ENCODE data around the gene CAPN2. TPM values are rescaled to one million over a fixed set of nuclear protein-coding genes. Genes with fewer than 3 reads are reported as not detected.

CAPN2 gene
- total RNA-seq, 4 donors from 2014 or later: 160 to 207 (median 177) TPM

DNA sequence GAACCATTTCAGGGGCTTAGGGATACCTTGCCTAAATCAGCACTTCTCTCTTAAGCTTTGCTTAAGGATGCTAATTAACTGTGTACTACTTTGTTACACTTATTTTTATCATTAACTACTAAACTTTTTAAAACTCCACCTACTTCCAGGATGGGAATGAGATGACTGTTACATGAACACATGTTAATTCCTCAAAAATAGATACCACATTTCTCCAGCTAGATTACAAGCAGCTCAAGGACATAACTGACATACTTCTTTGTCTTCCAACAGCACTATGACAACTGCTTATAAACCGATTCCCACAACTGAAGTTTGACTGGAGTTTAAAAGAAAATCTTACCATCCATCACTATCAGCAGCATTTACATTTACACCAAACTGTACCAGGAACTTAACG is 79.7 kb downstream of the CAPN2 start:
- TF ChIP-seq, protein P1, sequence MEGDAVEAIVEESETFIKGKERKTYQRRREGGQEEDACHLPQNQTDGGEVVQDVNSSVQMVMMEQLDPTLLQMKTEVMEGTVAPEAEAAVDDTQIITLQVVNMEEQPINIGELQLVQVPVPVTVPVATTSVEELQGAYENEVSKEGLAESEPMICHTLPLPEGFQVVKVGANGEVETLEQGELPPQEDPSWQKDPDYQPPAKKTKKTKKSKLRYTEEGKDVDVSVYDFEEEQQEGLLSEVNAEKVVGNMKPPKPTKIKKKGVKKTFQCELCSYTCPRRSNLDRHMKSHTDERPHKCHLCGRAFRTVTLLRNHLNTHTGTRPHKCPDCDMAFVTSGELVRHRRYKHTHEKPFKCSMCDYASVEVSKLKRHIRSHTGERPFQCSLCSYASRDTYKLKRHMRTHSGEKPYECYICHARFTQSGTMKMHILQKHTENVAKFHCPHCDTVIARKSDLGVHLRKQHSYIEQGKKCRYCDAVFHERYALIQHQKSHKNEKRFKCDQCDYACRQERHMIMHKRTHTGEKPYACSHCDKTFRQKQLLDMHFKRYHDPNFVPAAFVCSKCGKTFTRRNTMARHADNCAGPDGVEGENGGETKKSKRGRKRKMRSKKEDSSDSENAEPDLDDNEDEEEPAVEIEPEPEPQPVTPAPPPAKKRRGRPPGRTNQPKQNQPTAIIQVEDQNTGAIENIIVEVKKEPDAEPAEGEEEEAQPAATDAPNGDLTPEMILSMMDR (IDR thresholded peaks at IDR 0.05): no peak
- TF ChIP-seq EP300 (IDR thresholded peaks at IDR 0.05) (no peak), POLR2A (IDR thresholded peaks at IDR 0.05) (no peak)
- Histone ChIP-seq H3K36me3 (peaks cover 0 to 52% (median 7%) of the 10 kb centered on the region in 3 donors), H3K27ac (no peak overlapping the region), H3K4me1 (no peaks in the 10 kb centered on the region), H3K4me3 (no peak overlapping the region), H3K27me3 (no peaks in the 10 kb centered on the region), H3K9me3 (no peaks in the 10 kb centered on the region)
- DNase-seq (ENCODE audit: low spot score in 2 of 2): no peak
- WGBS, 2 donors: 76 to 77% methylated on average over 2 of the region's 2 CpGs

DNA sequence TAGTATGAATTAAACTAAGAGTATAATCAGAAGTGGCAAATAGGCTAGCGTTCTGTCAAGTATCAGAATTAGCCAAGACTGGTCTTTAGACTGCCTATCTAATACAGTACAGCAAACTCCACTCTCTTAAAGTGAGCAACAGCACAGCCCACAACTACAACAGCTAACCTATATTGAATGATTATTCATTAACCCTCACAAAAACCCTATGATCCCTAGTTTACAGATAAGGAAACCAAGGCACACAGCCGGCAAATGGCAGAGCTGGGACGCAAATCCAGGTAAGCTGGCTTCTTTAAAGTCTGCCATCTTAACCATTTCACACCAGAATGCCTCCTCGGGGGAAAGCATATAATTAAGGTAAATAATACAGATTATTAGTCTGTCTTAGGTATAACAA is 81.4 kb downstream of the CAPN2 start:
- H3K27ac ChIP-seq: no peak overlapping the region
- H3K36me3 ChIP-seq: peaks cover 0 to 52% (median 20%) of the 10 kb centered on the region in 3 donors
- TF ChIP-seq EP300 (IDR thresholded peaks at IDR 0.05): no peak
- no peak for TF ChIP-seq POLR2A (IDR thresholded peaks at IDR 0.05)
- TF ChIP-seq, protein P1 (IDR thresholded peaks at IDR 0.05): no peak
- no peaks in the 10 kb centered on the region for H3K4me1 ChIP-seq
- WGBS, 2 donors: 94 to 96% methylated on average over 4 of the region's 4 CpGs
- no peak for DNase-seq (ENCODE audit: low spot score in 2 of 2)
- no peaks in the 10 kb centered on the region for H3K9me3 ChIP-seq
- no peak overlapping the region for H3K4me3 ChIP-seq
- no peaks in the 10 kb centered on the region for H3K27me3 ChIP-seq

DNA sequence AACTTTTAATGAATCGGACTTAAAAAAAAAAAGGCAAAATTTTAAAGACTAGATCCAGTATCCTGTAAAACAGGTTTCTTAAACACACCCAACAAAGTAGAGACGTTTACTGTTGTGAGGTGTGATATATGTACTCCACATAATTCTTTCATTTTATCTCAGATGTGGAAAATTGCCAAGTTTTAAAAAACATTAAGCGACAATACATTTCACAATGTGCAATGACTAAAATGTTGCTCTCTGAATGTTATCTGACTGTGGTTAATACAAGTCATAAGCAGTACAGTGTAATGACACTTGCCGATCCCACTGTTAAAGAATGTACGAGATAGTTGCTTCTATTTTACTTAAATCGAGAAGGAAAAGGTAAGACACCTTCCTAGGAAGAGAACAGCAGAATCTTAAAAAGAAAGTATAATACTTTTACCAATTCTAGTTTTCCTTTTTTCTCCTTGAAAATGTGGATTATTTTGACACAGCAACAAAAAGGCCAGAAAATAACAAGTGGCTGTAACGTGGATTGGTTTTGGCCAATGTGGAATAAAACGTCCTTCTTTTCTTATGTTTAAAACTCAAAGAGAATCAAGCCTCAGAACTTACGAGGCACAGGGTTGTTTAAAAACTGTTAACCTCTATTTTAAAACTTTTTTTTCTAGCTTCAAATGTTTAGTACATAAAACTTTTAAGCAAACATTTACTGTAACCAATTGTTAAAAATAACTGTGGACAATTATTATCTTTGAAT is 82.0 kb downstream of the CAPN2 start:
- TF ChIP-seq, protein P1 (IDR thresholded peaks at IDR 0.05): no peak
- TF ChIP-seq EP300 (IDR thresholded peaks at IDR 0.05): no peak
- no peak for TF ChIP-seq POLR2A (IDR thresholded peaks at IDR 0.05)
- 87% methylated on average over 9 of the region's 9 CpGs for WGBS, 2 donors
- no peak for DNase-seq (ENCODE audit: low spot score in 2 of 2)
- H3K27ac ChIP-seq: no peak overlapping the region
- H3K4me3 ChIP-seq: no peak overlapping the region
- no peaks in the 10 kb centered on the region for H3K9me3 ChIP-seq
- H3K27me3 ChIP-seq: no peaks in the 10 kb centered on the region
- H3K4me1 ChIP-seq: no peaks in the 10 kb centered on the region
- peaks cover 0 to 56% (median 21%) of the 10 kb centered on the region in 3 donors for H3K36me3 ChIP-seq

DNA sequence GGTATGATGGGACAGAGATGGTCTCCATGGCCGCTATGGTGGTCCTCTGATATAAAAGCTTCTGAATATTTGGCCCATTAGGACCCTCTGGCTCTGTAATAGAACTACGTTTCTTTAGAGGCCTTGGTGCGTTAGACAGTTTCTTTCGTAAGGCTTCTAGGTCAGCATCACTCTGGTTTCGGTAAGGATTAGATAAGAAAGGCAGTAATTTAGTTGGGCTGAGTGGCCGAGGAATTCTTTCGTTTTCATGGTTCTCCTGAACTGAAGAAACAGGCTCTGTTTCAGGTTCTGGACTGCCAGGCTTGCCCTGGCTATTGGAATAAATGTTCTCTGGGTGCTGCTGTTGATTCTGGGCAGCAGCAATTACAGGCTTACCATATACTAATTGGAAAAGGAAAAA is 83.9 kb downstream of the CAPN2 start:
- Histone ChIP-seq H3K9me3 (no peaks in the 10 kb centered on the region), H3K4me3 (no peak overlapping the region), H3K4me1 (no peaks in the 10 kb centered on the region), H3K27ac (no peak overlapping the region), H3K27me3 (no peaks in the 10 kb centered on the region), H3K36me3 (peaks cover 4 to 73% (median 26%) of the 10 kb centered on the region in 3 donors)
- 95 to 96% methylated on average over 7 of the region's 7 CpGs for WGBS, 2 donors
- no peak for DNase-seq (ENCODE audit: low spot score in 2 of 2)
- TF ChIP-seq, protein P1 (IDR thresholded peaks at IDR 0.05): no peak
- TF ChIP-seq POLR2A (IDR thresholded peaks at IDR 0.05): no peak
- TF ChIP-seq EP300 (IDR thresholded peaks at IDR 0.05): no peak

DNA sequence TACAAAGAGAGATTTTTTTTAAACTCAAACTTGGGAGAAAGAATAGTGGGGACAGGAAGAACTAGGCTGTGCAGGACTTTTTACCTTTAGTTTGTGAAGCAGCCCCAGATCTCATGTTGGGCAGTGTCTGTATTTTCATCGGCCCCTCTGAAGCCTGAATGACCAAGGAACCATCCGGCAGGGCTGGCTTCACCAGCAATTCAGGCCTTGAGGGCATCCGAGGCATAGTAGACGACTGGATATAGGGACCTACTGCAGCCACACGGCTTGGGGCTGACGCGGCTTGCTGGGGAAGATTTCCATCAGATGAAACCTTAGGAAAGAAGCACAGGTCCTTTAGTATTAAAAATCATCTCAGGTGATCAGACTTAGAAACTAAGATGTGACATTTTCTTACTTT is 89.7 kb downstream of the CAPN2 start:
- H3K4me1 ChIP-seq: no peaks in the 10 kb centered on the region
- WGBS, 2 donors: 88 to 90% methylated on average over 7 of the region's 7 CpGs
- no peaks in the 10 kb centered on the region for H3K9me3 ChIP-seq
- no peaks in the 10 kb centered on the region for H3K27me3 ChIP-seq
- H3K27ac ChIP-seq: no peak overlapping the region
- DNase-seq (ENCODE audit: low spot score in 2 of 2): no peak
- peaks cover 4 to 96% (median 22%) of the 10 kb centered on the region in 3 donors for H3K36me3 ChIP-seq
- no peak overlapping the region for H3K4me3 ChIP-seq
- TF ChIP-seq EP300 (IDR thresholded peaks at IDR 0.05) (no peak), POLR2A (IDR thresholded peaks at IDR 0.05) (no peak)
- TF ChIP-seq, protein P1 (IDR thresholded peaks at IDR 0.05): no peak
